NCI-H510A treated with DMSO at 0.1 percent for 48 hours (cell line): Measurements from ENCODE around the gene ATG7.
"Not testable (repeated sequence)": the region's sequence is repeated elsewhere in the genome, so short reads cannot be mapped to it uniquely, and the experiment has no call there.

ENCODE experiments used
- DNase-seq: peaks from one replicate; lab custom pipeline; 2025; lab: John Stamatoyannopoulos, UW

ATG7 gene

DNA sequence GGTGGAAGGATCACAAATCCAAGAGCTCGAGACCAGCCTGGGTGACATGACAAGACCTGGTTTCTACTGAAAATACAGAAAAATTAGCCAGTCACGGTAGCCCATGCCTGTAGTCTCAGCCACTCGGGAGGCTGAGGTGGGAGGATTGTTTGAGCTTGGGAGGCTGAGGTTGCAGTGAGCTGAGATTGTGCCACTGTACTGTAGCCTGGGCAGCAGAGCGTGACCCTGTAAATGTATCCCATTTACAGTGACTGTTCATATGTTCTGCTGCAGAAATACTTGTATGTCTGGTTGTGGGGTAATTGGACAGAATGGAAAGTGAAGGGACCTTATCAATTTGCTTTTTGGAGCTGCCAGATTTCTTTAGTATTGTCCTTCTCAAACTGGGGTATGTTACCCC, 24.9 kb downstream of the ATG7 start:
- no peak for DNase-seq

DNA sequence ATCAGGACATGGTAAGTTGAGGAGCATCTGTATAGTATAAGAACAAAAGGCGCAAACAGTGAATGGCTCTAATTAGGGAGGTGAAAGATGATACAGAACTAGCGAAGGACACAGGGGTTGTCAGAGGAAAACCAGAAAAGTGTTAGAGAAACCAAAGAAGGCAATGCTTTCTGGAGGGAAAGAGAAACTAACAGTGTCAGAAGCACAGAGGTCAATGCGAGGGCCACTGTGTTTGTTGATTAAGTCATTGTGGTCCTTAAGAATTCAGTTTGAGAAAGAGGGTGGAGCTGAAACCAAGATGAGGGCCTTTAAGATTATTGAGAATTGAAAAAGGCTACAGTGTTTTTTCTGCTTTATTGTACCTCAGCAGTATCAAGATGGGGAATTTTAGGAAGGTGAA, 28.8 kb downstream of the ATG7 start:
- no peak for DNase-seq

DNA sequence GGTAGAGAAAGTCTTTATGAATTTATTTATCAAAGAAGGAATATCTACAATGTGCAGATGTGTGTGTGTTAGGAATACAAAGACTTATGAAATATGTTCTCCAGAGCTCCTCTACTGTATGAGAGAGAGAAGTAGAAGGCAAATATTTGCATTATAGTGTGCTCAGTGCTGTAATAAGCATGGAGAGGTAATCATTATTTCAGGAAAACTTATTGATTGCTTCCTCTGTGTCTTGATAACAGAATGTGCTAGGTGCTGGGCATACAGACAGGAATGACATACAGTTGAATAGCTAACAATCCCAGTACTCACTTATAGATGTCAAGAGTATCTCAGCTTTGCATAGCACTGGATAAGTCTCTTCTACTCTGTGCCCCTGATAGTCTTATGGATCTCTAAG, 30.2 kb downstream of the ATG7 start:
- no peak for DNase-seq

DNA sequence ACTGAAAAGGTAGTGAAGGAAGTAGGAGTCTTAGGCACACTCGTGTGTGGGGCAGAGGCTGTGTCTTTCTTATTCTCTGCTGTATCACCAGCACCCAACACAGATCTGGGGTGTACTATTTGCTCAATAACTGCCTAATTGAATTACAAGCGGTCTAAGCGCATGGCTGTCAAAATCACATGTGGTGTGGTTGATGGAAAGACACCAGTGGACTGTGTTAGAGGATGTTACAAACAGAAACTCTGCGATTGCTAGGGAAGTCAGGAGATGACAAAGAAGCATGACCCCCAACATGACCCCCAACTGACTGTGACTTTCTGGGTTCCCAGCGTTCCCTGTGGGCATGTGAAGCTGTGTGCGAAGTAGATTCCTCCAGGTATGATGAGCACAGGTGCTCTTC, 32.0 kb downstream of the ATG7 start:
- DNase-seq = no peak

DNA sequence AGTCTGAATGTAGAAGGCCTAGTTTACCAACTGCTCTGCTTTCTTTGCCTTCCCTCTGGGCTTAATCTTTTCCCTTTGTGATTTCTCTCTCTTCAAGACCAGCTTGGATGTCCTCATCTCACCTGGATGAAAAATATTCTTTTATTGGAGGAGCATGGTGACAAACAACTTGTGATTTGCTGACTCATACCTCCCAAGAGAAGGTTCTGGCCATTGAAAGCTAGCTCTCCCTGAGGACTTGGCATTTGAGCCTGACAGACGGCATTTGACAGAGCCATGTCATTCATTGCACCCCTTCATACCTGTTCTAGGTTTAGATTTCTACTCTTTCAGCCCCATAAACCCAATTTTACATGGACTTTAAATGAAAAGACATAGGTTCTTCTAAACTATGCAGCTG, 33.3 kb downstream of the ATG7 start:
- DNase-seq = no peak

DNA sequence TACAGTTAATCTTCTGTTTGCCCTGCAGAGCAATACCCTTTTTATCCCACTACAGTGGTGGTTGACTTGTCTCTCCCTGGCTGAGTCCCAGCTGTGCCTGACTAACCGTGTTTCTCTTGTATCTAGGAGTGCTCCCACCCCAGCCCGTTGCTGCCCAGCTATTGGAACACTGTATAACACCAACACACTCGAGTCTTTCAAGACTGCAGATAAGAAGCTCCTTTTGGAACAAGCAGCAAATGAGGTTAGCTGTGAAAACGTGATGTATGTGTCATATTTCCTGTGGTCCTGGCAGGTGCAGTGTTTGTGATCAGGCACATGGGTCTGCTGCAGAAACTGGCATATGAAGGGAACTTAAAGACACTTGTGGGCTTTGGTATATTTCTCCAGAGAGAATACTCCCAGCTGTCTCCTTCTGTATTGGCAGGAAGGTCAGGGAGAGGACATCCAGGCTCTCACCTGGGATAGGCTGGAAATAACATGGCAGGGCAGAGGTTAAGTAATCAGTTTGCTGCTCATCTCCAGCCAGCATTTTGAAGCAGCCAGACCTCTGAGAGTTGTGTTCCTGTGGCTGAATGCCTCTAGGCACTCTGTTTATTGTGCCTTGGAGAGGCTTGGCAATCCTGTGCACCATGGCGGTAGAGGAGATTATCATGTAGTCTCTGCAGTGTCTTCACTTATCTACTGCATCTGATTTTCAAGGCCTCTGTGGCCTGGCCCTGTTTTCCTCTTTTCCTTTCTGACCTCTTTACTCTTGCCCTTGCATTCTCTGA, 34.8 kb downstream of the ATG7 start:
- no peak for DNase-seq

DNA sequence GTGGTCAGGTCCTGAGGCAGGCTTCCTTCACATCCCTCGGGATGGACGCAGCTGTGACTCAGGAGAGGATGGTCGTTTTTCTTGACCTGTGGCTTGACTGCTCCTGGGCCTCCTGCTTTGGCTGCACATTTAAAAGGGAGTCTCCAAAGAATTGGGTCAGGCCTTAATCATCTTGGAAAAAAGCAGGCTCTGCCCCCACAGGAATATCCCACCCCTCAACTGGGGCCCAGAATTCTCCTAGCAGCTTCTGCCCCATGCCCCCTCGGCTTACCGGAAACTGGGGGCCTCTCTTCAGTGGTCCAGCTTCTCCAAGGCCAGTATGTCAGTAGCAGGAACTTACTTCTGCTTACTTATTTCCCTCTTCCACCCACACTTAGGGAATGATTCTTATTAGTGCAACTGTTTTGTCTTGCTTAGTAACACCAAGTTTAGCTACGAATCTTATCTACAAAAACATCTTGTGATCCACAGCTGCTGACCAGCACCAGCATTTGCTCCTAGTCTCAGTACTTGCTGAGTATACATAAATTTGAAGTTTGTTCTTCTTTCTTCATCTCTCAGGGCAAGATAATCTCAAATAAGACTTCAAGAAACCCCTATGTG, 35.7 kb downstream of the ATG7 start:
- no peak for DNase-seq

DNA sequence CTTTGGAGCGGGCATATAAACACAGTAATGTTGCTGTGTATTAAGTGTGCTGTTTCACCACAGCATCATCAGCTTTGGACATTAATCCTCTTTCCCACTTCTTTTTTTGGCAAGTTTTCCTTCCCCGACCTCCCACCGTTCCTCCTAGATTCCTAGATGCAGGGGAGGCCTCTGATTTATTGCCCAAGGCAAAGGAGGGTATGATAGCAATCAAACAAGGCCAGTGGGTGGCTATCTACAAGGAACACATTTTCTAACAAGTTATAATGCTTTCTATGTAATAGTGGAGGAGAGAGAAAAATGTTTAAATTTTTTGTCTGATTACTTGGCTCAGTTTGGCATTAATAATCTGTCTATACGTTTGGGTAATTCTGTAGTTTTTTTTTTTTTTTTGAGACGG, 38.1 kb downstream of the ATG7 start:
- no peak for DNase-seq

DNA sequence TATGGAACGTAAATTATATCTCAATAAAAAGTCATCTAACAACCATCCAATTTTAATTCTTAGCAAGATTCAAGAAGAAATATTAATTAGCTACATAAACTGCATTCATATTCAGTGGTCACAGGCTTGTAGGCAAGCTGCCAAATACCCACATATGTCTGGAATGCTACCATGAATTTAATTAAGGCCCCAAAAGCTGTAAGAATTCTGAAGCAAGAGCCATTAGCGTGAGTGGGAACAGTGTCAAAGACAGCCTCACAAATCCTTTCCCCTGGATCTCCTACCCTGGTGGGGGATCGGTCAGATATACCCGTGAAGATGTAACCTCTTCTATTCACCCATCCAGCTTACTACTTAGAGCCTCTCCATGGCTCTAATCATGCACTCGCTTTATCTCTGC, 40.0 kb downstream of the ATG7 start:
- no peak for DNase-seq

DNA sequence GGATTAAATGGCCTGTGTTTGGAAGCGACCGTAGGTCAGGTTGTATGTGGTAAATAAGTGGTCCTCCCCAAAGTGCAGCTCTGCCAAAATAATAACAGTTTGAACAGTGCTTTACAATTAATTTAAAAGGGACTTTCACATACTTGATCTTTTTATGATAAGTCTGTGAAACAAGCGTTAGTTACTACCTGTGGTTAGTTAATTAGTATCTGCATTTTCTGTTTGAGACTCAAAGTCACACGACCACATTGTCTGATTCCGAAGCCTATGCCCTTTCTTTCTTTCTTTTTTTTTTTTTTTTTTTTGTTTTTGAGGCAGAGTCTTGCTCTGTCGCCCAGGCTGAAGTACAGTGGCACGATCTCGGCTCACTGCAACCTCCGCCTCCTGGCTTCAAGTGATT, 45.1 kb downstream of the ATG7 start:
- DNase-seq = no peak

DNA sequence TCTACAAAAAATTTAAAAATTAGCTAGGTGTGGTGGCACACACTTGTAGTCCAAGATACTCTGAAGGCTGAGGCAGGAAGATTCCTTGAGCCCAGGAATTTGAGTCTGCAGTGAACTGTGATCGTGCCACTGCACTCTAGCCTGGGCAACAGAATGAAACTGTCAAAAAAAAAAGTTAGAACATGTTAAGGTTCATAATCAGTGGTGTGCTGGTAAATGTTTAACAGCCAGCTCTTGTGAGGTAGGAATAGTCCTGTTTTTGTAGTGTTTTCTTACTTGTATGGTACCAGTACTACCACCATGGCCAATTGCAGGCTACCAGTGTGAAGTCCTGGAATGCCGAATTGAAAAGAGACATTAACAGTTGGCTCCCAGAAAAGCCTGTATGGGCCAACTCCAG, 50.7 kb downstream of the ATG7 start:
- DNase-seq = no peak

DNA sequence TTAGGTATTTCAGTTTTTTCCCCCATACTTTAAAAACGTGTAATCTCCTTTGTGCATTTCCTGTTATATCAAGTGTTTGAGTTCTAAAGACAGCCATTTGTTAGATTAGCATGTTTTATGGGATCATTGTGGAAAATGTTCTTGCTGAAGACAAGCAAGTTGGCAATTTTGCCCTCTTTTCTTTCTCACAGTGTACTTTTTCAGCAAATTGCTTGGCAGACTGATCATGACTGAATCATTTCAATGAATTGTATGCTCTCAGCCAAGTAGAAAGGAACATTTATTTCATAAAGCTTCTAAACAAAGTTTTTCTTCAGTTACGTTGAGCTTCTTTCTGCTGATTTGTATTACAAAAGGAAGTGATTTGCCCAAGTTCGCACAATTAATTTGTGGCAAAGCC, 51.6 kb downstream of the ATG7 start:
- no peak for DNase-seq

DNA sequence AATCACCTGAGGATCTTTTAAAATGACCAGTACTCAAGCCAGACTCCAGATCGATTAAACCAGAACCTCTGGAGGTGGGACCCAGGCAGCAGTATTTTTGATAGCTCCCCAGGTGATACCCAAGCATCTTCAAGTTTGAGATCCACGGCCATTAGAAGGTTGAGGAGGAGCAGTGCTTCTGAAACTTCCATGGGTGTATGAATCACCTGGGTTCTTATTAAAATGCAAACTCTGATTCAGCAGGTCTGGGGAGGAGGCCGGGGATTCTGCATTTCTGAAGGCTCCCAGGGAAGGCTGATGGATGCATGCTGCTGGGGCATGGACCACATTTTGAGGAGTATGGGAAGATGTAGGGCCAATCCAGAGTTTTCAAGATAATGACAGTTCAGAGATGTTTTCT, 55.4 kb downstream of the ATG7 start:
- no peak for DNase-seq

DNA sequence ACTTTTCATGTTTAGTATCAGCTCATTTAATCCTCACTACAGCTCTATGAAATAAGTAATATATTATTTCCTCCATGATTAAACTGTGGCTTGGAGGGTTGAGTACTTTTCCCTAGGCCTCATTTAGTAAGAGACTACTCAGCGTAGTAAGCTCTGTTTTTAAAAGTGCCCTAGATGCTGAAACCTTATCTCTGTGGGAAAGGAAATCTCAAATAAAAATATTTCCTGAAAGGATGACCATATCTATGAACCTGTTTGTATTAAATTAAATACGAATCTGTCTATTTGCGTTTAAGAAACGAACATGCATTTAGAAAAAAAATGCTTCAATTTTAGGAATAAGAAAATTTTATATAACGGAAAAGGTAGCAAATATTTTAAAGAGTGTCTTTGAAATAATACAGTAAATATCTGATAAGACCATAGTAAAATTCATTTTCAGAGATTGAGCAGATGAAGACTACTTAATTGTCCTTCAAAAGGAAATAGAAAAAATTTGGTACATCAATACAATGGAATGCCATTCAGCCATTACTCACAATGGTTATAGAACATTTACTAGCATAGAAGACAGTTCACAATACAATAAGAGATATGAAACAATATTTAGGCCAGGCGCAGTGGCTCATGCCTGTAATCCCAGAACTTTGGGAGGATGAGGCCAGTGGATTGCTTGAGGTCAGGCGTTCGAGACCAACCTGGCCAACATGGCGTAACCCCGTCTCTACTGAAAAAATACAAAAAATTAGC, 56.2 kb downstream of the ATG7 start:
- no peak for DNase-seq

DNA sequence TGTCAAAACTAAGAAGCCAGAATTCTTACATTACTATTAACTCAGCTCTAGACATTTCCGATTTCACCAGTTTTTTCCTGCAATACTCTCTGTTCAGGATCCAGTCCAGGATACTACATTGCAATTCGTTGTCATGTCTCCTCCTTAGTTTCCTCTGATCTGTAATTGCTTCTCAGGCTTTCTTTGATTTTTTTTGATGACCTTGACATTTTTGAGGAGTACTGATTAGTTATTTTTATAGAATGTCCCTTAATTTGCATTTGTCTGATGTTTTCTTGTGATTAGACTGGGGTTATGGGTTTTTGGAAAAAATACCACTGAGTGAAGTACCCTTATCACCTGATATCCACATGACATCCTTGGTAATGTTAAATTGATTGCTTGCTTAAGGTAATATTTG, 57.6 kb downstream of the ATG7 start:
- no peak for DNase-seq

DNA sequence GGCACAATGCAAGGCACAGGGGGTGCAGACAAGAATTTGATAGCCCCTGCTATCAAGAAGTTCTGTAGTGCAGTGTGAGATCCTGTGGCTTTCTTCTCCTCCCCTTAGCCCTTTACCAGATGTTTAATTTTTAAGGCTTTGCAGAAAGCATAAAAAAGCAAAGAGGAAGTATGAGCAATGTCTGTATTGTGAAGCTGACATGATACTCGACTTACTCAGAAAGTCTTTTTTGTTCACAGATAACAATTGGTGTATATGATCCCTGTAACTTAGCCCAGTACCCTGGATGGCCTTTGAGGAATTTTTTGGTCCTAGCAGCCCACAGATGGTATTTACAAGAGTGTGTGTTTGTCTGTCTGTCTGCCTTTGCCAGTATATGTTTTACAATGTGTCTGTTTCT, 58.9 kb downstream of the ATG7 start:
- DNase-seq = no peak

DNA sequence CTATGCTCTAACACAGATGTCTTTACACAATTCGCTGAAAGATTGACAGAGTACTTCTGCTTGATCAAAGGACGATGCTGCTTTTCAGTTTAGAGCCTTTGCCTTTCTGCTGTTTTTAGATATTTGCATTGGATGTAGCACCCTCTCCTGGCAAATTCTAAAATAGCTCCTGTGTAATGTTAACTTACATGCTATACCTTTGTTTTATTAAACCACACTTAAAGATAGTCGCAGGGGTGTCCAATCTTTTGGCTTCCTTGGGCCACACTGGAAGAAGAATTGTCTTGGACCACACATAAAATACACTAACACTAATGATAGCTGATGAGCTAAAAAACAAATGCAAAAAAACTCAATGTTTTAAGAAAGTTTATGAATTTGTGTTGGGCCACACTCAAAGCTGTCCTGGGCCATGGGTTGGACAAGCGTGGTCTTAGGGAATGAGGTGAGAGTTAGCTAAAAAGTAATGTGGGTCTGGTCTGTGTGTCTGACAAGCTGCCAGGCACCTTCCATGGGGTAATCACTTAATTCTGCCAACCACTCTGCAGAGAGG, 62.9 kb downstream of the ATG7 start:
- DNase-seq = peak; percentile 52

DNA sequence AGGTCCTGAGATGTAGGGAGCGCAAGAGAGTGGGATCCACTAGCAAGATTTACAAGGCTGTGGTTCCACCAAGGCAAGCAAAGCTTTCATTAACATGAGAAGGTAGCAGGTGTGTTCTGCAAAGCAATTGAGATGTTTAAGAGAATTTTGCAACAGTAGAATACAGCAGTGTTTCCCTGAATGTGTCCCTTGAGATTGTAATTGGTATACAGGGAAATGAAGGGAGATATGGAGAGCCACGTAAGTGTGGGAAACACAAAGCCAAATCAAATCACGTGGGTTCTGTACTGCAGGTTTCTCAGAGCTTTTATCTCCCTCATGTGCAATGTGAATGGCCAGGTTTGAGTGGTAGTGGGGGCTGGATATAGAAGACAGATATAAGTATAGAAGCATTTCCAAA, 67.3 kb downstream of the ATG7 start:
- DNase-seq = no peak

DNA sequence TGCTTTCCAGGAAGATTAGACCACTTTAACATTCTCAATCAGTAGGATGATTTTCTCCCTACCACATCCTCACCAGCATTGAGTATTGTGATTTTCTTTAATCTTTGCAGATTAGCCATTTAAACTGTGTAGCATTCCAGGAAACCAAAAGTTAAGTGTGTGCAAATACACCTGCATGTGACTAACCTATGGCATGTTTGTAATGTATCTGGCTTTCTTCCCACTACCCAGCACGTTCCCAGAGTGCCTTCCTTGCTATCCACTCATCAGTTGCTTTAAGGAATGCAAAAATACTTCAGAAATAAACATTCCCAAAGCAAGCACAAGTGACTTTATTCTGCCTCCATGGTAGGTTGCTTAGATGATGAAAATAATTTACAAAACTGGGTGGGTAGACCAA, 74.2 kb downstream of the ATG7 start:
- no peak for DNase-seq

DNA sequence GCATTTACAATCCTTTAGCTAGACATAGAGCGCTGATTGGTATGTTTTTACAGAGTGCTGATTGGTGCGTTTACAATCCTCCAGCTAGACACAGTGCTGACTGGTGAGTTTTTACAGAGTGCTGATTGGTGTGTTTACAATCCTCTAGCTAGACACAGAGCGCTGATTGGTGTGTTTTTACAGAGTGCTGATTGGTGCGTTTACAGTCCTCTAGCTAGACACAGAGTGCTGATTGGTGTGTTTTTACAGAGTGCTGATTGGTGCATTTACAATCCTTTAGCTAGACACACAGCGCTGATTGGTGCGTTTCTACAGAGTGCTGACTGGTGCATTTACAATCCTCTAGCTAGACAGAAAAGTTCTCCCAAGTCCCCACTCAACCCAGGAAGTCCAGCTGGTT, 76.7 kb downstream of the ATG7 start:
- DNase-seq = not testable (repeated sequence)

DNA sequence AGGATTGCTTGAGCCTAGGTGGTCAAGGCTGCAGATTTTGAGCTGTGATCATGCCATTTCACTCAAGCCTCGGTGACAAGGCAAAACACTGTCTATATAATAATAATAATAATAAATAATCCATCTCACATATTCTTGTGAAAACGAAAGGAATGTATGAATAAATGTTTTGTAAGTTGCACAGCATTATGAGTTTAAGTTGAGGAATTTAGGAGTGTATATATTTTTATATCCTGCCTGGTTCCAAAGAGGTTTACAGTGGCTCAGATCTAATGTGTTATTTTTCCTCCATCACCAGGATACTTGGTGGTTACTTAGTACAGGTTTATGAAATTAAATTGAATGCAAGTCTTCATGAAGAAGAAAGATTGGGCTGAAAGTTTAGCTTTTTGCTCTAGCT, 77.2 kb downstream of the ATG7 start:
- DNase-seq = no peak

DNA sequence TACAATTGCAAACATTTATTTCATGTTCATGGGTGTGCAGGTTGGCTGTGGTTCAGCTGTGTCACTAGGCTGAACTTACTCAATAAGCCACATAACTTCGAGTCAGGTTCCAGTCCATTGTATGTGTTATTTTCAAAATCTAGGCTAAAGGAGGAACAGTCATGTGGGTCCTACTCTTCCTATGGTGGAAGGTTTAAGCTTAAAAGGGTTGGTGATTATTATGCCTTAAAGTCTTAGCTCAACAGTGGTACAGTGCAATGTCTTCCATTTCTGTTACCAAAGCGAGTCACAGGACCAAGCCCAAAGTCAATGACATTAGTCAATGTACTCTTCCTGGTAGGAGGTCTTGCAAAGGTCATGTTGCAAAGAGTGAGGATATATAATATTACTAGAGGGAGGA, 78.2 kb downstream of the ATG7 start:
- DNase-seq = no peak

DNA sequence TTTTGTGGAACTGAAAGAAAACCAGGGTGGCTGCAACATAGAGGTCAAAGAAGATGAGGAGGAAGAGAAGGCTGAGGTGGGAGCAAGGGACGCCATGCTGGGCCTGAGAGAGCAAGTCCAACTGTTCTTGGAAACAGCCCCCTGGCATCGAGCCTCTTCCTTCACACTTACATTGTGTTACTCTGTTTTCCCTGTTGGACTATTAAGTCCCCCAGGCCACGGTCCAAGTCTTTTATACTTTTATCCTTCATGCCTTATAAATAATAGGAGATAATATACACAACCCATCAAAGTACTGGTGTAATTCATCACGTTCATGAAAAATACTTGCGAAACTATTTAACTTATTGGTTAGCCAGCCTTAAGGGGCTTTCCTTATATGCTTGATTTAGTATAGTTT, 79.3 kb downstream of the ATG7 start:
- DNase-seq = no peak
